SK-MEL-5 (cell line): Measurements from ENCODE around the gene KY. TPM values are rescaled to one million over a fixed set of nuclear protein-coding genes. Genes with fewer than 3 reads are reported as not detected.

Source experiments
- DNase-seq: peaks from one replicate; pipeline ENCODE4 v3.0.0-alpha.2; 2016; ENCODE audit warnings: low read depth, low spot score
- in situ Hi-C: cut with HindIII; loops from 2 replicates; pipeline ENCODE4 v1.10.0; 2016; ENCODE audit warnings: low sequenced_read_pairs, high pct_unique_total_duplicates, low pct_unique_long_range_greater_than_20kb
- total RNA-seq: library from RNA; depleted of rRNA; stranded (reverse); fragments of >200 nt; shearing (Covaris generic); gene quantifications from 2 replicates; pipeline ENCODE4 v1.2.3, GENCODE V29; 2014

The KY gene
- total RNA-seq, 1 experiment from 2014 or later: not detected

GRCh38 chr3:134636406-134636805 is 14.4 kb downstream of the KY start:
- in situ Hi-C loops: no loop called here
- DNase-seq: no peak

DNA sequence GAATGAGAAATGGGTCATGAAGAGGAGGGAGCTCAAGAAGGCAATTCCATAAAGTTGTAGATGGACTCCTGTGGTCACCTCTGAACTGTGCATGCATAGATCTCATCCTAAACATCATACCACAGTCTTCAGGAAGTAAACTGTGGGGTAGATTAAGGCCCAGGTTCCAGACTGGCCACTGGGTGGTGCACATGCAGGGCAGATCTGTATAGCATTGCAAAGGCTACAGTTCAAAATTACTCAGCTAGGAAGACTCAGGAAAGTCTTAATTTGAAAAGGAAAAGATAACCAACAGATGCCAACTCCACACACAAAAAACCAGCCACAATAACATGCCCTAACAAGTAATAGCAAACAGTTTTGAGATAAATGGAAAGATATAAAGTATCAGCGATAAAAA is 20.3 kb downstream of the KY start:
- DNase-seq: peak; percentile 55
- in situ Hi-C loops: no loop called here

GRCh38 chr3:134628884-134629283 is 21.9 kb downstream of the KY start:
- no peak for DNase-seq

DNA sequence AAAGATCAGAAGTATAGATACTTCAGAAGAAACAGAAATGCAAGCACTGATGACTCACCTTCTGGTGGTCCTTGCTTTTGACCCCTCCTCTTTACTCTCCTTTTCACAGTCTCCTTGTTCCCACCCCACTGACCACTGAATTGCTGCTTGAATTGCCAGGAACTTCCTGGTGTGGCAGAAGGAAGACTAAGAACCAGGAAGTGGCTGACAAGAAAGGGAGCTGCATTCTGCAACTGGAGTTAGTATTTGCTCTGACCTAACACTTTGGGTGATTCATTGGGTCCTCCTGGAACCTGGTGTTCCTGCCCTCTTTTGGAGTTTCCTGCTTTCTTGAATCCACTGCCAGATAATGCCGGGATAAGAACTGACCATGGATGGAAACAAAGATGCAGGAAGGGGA is 23.0 kb downstream of the KY start:
- DNase-seq: no peak
- in situ Hi-C loops: no loop called here

More at GRCh38 chr3:134628884-134629283, 21.9 kb downstream of the KY start:
- in situ Hi-C loops: no loop called here

- no peak for DNase-seq
- in situ Hi-C loops: no loop called here
Observed at GRCh38 chr3:134625885-134626741, 24.7 kb downstream of the KY start.

- in situ Hi-C loops: no loop called here
Observed at GRCh38 chr3:134625462-134625861, 25.4 kb downstream of the KY start.

DNA sequence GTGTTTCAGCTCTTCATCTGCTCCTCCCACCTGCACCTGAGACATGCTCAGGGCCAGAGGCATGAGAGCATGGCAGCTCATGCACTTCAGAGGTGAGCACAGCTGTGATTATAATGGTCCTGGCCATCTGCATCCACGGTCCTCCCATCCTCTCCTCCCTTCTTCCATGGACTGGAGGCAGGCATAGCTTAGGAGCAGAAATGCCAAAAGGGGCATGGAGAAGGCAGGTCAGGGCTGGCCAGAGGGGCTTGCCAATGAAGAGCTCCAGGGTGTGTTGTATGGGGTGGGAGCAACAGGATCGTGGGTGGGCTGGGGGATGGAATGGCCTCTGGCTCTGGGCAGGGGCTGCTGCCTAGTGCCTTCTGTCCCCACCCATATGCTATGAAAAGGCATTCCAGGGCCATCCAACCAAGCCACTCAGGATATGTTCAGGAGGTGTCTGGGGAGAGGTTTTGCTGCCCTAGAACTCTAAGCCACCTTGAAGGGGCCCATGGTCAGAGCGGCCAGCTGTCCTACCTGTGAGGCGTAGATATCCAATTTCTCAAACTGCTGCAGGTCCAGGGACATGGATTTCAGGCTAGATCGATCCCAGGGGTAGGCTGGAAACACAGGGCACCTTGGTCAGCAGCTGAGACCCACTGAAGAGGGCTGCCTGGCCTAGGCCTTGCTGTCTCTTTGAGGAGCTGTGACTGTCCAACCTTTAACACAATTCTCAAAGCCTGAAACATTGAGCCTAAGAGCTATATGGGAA is 26.1 kb downstream of the KY start:
- in situ Hi-C loops: no loop called here
- DNase-seq: no peak

More at GRCh38 chr3:134625462-134625861, 25.4 kb downstream of the KY start:
- DNase-seq: no peak

DNA sequence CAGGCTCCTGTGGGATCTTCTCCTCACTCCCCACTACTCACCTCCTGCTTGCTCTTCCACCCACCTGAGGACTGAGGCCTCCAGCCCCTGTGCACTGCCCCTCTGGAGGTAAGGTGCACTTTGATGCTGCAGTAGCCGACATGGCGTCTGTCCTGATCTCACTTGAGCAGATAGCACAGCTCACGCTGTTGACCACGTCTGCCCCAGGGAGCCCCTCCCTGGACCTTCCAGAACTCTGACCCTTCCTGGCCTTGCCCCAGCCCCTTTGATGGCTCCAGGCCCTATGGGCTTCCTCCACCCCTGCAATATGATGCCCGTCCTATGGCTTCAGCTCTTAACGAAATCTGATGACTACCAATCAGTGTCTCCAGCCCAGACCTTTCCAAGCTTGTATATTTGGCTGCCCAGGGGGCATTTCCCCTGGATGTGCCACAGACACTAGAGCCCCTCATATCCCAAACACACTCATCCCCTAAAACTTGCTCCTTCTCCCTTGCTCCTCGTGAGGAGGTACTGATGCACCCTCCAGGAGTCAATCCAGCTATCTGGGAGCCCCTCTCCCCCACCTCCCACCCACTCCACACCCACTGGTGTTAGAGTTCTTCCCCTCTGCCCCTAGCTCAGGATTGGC is 27.1 kb downstream of the KY start:
- in situ Hi-C loops: no loop called here
- no peak for DNase-seq

GRCh38 chr3:134622806-134623365 is 27.9 kb downstream of the KY start:
- DNase-seq: no peak
- in situ Hi-C loops: no loop called here

GRCh38 chr3:134621854-134622253 is 29.0 kb downstream of the KY start:
- DNase-seq: no peak

DNA sequence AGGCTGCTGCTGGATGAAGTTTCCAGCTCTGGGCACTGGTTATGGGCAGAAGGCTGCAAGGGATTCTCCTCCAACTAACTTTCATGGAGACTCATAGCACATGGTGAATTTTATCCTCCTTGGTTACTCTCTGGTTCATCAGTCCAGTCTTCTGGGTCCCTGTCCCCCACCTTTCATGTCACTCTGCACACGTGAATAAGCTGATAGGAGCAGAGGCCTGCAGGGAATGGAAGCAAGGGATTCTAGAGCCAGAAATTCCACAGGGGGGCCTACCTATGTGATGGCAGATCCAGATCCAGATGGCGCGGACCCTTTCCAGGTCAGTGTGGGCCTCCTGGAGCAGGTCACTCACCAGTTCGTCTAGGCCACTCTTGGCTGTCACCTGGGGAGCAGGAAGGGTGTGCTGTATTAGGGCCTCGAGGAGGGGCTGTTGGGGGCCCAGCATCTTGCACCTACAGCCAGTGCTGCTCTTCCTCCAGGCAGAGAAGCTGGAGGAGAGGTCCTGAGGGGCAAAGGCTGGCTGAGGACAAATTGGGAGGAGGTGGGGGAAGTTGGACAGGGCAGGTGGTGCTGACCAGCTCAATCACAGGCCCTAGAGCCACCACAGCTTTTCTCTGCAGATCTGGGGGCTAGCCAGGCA is 30.2 kb downstream of the KY start:
- in situ Hi-C loops: no loop called here

More at GRCh38 chr3:134621854-134622253, 29.0 kb downstream of the KY start:
- in situ Hi-C loops: no loop called here

DNA sequence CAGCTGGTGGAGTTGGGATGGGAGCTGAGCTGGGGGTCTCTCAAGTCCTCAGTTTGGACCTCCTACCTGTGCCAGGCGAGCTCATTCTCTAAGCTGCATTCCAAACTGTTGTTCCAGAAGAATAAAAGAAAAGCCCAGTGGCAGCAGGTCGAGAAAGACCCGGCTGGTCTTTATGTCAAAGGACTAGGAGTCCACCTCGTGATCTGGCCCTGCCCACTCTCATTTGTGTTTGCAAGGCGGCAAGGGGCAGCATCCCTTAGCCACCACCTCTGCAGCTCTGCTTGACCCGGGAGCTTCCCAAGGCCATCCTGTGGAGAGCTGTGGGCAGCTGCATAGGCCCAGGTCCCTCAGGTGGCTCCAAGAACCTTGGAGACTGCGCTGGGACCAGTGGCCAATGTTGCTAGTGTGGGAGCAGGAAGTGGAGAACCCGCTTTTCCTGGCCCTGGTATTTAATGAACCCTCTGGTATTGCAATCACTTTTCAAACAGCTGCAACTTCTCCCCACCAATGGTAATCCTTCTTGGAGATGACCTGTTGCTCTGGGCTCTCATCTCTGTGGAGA is 30.9 kb downstream of the KY start:
- no peak for DNase-seq
- in situ Hi-C loops: no loop called here

More for the DNA sequence above, 30.2 kb downstream of the KY start:
- DNase-seq: no peak

- in situ Hi-C loops: no loop called here
- DNase-seq: no peak
Observed at GRCh38 chr3:134619301-134619615, 31.6 kb downstream of the KY start.

- in situ Hi-C loops: no loop called here
Observed at GRCh38 chr3:134618478-134619300, 32.1 kb downstream of the KY start.

DNA sequence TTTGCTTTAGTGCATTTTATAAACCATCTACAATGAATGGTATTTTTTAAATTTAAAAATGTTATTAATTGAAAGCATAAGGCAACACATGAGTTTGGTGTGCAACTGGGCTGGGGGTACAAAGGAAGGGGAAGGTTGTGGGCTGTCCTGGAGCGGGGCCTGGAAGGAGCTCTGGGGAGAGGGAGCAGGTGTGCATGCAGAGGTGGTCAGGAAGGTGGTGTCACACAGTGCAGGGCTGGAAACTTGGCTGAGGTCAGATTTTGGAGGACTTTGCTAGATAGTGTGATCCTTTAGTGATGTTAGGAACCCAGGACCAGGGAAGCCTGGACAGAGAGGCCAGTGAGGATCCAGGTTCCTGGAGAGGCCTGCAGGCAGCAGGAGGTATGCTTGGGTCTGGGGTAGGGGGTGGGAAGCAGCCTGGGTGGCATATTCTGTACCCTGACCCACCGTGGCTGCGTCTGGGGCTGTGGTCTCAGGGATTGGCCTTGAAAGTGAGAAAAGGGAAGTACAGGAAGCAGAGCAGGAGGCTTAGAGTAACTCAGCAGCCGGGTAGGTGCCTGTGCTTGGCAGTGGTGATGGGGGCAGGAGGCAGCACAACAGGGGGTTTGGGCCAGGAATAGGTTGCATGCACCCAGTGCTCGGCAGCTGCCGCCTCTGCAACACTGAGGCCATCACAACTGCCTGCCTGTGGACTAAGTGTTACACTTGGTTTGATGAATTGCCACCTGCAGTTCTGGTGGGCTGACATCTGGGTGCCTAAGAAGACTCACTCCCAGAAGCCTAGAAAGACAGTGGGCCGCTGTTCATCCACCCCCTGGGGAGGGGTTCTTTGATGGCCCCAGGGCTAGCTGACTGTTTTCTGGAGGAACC is 33.0 kb downstream of the KY start:
- in situ Hi-C loops: no loop called here
- no peak for DNase-seq

More at GRCh38 chr3:134618478-134619300, 32.1 kb downstream of the KY start:
- DNase-seq: no peak

GRCh38 chr3:134615743-134616142 is 35.1 kb downstream of the KY start:
- DNase-seq: no peak
- in situ Hi-C loops: no loop called here
